Lung (tissue), 12 donors: ENCODE data around the gene TRIM34. TPM values are rescaled to one million over a fixed set of nuclear protein-coding genes. Genes with fewer than 3 reads are reported as not detected.
"Not testable (repeated sequence)": the region's sequence is repeated elsewhere in the genome, so short reads cannot be mapped to it uniquely, and the experiment has no call there.

ENCODE experiments used
- ATAC-seq: fragments of 200-7000 bp; cut with Tn5 transposase; one replicate; pipeline ENCODE4 v1.9.1; 2020; ENCODE audit warnings: moderate number of reproducible peaks; ENCODE audit not compliant: insufficient read depth, low FRiP score
- DNase-seq, 3 donors: peaks; one replicate each; pipeline ENCODE4 v3.0.0-alpha.2; 2013 to 2017
- H3K27ac ChIP-seq, 2 donors: one replicate each; pipeline ENCODE4 v1.5.1; 2013; ENCODE audit warnings: mild to moderate bottlenecking in 2 of 2, moderate library complexity in 2 of 2, control low read depth in 1 of 2, inconsistent platforms in 1 of 2, low read depth in 1 of 2, low read length in 1 of 2
- H3K27me3 ChIP-seq, 3 donors: one replicate each; pipeline ENCODE4 v1.5.1; 2013; ENCODE audit warnings: low read length in 2 of 3; ENCODE audit not compliant: control insufficient read depth in 3 of 3, insufficient read depth in 3 of 3
- H3K36me3 ChIP-seq, 4 donors: one replicate each; pipeline ENCODE4 v1.5.1; 2013; ENCODE audit warnings: low read length in 4 of 4, mild to moderate bottlenecking in 1 of 4, moderate library complexity in 1 of 4; ENCODE audit not compliant: control insufficient read depth in 4 of 4, insufficient read depth in 4 of 4
- H3K4me1 ChIP-seq, 5 donors: one replicate each; pipeline ENCODE4 v1.5.1; 2013; ENCODE audit warnings: low read length in 5 of 5, mild to moderate bottlenecking in 2 of 5, moderate library complexity in 1 of 5; ENCODE audit not compliant: control insufficient read depth in 5 of 5, insufficient read depth in 5 of 5
- H3K4me3 ChIP-seq: one replicate; pipeline ENCODE4 v1.5.1; 2013; ENCODE audit warnings: mild to moderate bottlenecking, control low read depth, moderate library complexity
- H3K9ac ChIP-seq, 2 donors: one replicate each; pipeline ENCODE4 v1.5.1; 2013; ENCODE audit warnings: low read length in 2 of 2, control low read depth in 1 of 2; ENCODE audit not compliant: insufficient read depth in 1 of 2
- H3K9me3 ChIP-seq, 4 donors: one replicate each; pipeline ENCODE4 v1.5.1; 2013; ENCODE audit warnings: low read length in 3 of 4, mild to moderate bottlenecking in 1 of 4, moderate library complexity in 1 of 4; ENCODE audit not compliant: control insufficient read depth in 4 of 4, insufficient read depth in 3 of 4
- WGBS, 2 donors: extraction: QIAGEN DNeasy Blood & Tissue Kit; methylation state at CpG; one replicate each; pipeline ENCODE4 v1.1.7; 2013; 5-methylcytosine and 5-hydroxymethylcytosine counted together
- polyA plus RNA-seq, 2 donors: library from polyadenylated mRNA; stranded (reverse); fragments of 200-250 nt; gene quantifications; one replicate each; pipeline ENCODE4 v1.2.1, GENCODE V29; 2013
- total RNA-seq, 2 donors: library from RNA; depleted of rRNA in 1 of 2; stranded (reverse); fragments of >200 nt in 1 of 2; gene quantifications; one replicate each; pipeline ENCODE4 v1.2.1, GENCODE V29; 2014 to 2021
- TF ChIP-seq, protein P1 (sequence below): IDR thresholded peaks from 2 replicates; pipeline ENCODE4 v1.5.1; 2012; ENCODE audit warnings: mild to moderate bottlenecking; ENCODE audit errors: control extremely low read depth, extremely low read depth
- donor health status: control.
- donor health status: control.
- donor health status: Bipolar disorder and iron deficiency.
- donor health status: healthy.
- donor health status: DM: yes; HTN: yes; CAD: no.

TRIM34 gene
- total and polyA plus RNA-seq, 4 donors: 4.1 to 10.9 (median 8.2) TPM

DNA sequence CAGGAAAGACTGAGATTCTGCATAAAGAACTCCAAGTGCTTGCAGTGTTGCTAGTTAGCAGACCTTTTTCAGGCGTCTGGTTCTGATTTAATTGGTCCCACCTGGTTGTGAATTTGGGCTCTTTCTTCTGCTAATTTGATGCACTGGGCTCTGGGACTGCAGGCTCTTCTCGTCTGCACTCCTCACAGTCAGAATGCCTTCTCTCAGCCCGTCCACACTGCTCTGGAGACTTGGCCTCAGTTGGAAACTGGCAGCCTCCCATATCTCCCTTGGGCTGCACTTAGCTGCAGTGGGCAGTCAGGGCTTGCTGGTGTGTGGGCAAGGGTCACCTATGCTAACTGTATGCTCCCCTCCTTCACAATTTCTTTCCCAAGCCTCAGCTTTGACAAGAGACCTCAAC lies 26.8 kb upstream of the TRIM34 start:
- no peak for DNase-seq
- Histone ChIP-seq H3K9ac (no peak overlapping the region), H3K36me3 (no peaks in the 10 kb centered on the region), H3K9me3 (peaks cover 0 to 2% (median 0%) of the 10 kb centered on the region in 4 donors), H3K4me1 (peaks cover 0 to 9% (median 0%) of the 10 kb centered on the region in 5 donors), H3K27me3 (no peaks in the 10 kb centered on the region), H3K27ac (peak overlapping the region in 1 of 2 donors; percentile 53), H3K4me3 (no peak overlapping the region)
- 62 to 65% methylated on average over 3 of the region's 3 CpGs for WGBS, 2 donors
- ATAC-seq: no peak
- TF ChIP-seq, protein P1, sequence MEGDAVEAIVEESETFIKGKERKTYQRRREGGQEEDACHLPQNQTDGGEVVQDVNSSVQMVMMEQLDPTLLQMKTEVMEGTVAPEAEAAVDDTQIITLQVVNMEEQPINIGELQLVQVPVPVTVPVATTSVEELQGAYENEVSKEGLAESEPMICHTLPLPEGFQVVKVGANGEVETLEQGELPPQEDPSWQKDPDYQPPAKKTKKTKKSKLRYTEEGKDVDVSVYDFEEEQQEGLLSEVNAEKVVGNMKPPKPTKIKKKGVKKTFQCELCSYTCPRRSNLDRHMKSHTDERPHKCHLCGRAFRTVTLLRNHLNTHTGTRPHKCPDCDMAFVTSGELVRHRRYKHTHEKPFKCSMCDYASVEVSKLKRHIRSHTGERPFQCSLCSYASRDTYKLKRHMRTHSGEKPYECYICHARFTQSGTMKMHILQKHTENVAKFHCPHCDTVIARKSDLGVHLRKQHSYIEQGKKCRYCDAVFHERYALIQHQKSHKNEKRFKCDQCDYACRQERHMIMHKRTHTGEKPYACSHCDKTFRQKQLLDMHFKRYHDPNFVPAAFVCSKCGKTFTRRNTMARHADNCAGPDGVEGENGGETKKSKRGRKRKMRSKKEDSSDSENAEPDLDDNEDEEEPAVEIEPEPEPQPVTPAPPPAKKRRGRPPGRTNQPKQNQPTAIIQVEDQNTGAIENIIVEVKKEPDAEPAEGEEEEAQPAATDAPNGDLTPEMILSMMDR: no peak

DNA sequence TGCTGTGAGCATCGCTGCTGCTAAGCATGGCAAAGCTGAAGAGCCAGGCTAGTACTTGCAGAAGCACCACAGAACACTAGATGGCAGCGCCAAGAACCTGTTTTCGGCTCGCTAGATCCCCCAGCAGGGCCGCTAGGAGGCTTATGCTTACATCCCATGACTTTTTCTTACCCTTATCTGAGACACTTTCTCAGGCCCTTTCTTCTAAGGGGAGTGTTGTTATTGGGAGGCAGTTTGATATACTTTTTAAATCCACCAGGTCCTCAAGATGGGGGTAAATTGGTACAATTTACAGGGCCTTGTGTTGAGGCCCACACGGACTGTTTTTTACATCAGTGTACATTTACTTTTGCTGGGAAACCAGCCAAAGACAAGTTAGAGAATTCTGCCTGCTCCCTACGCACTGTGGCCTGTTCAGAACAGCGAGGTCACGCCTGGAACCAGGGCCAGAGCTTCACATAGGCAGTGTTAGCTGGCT lies 24.4 kb upstream of the TRIM34 start:
- ATAC-seq (peak; percentile 83), DNase-seq (peak; percentile 82 to 90 (median 85))
- H3K27me3 ChIP-seq: no peaks in the 10 kb centered on the region
- H3K9ac ChIP-seq: peak overlapping the region in 1 of 2 donors; percentile 51
- peaks cover 0 to 2% (median 0%) of the 10 kb centered on the region in 4 donors for H3K9me3 ChIP-seq
- H3K4me1 ChIP-seq: peaks cover 0 to 9% (median 0%) of the 10 kb centered on the region in 5 donors
- peak overlapping the region in 1 of 2 donors; percentile 81 for H3K27ac ChIP-seq
- H3K36me3 ChIP-seq: no peaks in the 10 kb centered on the region
- TF ChIP-seq, protein P1: peak; percentile 47
- H3K4me3 ChIP-seq: no peak overlapping the region
- 35 to 46% methylated on average over 9 of the region's 9 CpGs for WGBS, 2 donors

DNA sequence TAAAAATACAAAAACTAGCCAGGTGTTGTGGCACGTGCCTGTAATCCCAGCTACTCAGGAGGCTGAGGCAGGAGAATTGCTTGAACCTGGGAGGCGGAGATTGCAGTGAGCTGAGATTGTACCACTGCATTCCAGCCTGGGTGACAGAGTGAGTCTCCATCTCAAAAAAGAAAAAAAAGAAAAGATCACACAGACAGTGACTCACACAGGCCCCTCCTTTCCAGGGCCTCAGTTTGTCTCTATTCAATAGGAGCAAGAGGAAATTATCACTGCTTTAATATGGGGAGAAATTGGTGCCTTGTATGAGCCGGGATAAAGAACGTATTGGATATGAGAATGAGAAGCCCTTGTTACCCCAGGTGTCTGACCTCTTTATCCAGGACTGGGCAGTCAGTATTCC lies 22.0 kb upstream of the TRIM34 start:
- 95 to 98% methylated on average over 4 of the region's 4 CpGs for whole genome bisulfite sequencing, 2 donors
- not testable (repeated sequence) for H3K27ac ChIP-seq, DNase-seq, H3K4me3 ChIP-seq, H3K27me3 ChIP-seq, H3K9me3 ChIP-seq, H3K9ac ChIP-seq, ATAC-seq, H3K4me1 ChIP-seq, H3K36me3 ChIP-seq

DNA sequence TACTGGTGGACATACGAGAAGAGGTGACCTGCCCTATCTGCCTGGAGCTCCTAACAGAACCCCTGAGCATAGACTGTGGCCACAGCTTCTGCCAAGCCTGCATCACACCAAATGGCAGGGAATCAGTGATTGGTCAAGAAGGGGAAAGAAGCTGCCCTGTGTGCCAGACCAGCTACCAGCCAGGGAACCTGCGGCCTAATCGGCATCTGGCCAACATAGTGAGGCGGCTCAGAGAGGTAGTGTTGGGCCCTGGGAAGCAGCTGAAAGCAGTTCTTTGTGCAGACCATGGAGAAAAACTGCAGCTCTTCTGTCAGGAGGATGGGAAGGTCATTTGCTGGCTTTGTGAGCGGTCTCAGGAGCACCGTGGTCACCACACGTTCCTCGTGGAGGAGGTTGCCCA lies 21.5 kb upstream of the TRIM34 start:
- 94 to 96% methylated on average over 8 of the region's 8 CpGs for WGBS, 2 donors
- H3K4me3 ChIP-seq: no peak overlapping the region
- H3K36me3 ChIP-seq: no peaks in the 10 kb centered on the region
- H3K27me3 ChIP-seq: no peaks in the 10 kb centered on the region
- no peak overlapping the region for H3K9ac ChIP-seq
- no peak for DNase-seq
- H3K4me1 ChIP-seq: peaks cover 0 to 3% (median 0%) of the 10 kb centered on the region in 5 donors
- H3K9me3 ChIP-seq: no peaks in the 10 kb centered on the region
- TF ChIP-seq, protein P1: no peak
- ATAC-seq: no peak
- no peak overlapping the region for H3K27ac ChIP-seq
